Measurements from ENCODE around the gene PCYOX1L.

- no peak for TF ChIP-seq SMC3 (conservative IDR thresholded peaks at IDR 0.05; ENCODE audit: poor library complexity)
- TF ChIP-seq CTCF (IDR thresholded peaks at IDR 0.05; ENCODE audit: poor library complexity, severe bottlenecking), result no peak
- no peak for TF ChIP-seq POLR2AphosphoS5 (IDR thresholded peaks at IDR 0.05)
- no peak for TF ChIP-seq REST (IDR thresholded peaks at IDR 0.05; ENCODE audit: borderline replicate concordance)
- TF ChIP-seq EP300 (conservative IDR thresholded peaks at IDR 0.05; ENCODE audit: poor library complexity, severe bottlenecking), result no peak
- no peak for TF ChIP-seq TAF1 (IDR thresholded peaks at IDR 0.05; ENCODE audit: low read depth)
- TF ChIP-seq EZH2 (IDR thresholded peaks at IDR 0.05; ENCODE audit: borderline replicate concordance, insufficient read depth, low read length, poor library complexity, severe bottlenecking), result no peak
Observed at GRCh38 chr5:149378241-149378820, 20.5 kb downstream of the PCYOX1L start.

Measured in neural cell (in vitro differentiated cells).